WERI-Rb-1 (cell line): Measurements from ENCODE around the gene MLPH.

Source experiments
- DNase-seq: peaks from one replicate; pipeline ENCODE4 v3.0.0-alpha.2; 2020
- H3K27ac ChIP-seq: fragments of 250-450 bp; sonication (Bioruptor Pico); 2 replicates; pipeline ENCODE4 v1.5.1; 2020; ENCODE audit warnings: mild to moderate bottlenecking, moderate library complexity
- H3K27me3 ChIP-seq: fragments of 250-450 bp; sonication (Bioruptor Pico); 2 replicates; pipeline ENCODE4 v1.5.1; 2021; ENCODE audit warnings: mild to moderate bottlenecking, low read depth, moderate library complexity; ENCODE audit not compliant: insufficient read depth, severe bottlenecking
- H3K36me3 ChIP-seq: fragments of 250-450 bp; sonication (Bioruptor Pico); 2 replicates; pipeline ENCODE4 v1.5.1; 2020; ENCODE audit warnings: mild to moderate bottlenecking, moderate library complexity
- H3K4me3 ChIP-seq: 2 replicates; pipeline ENCODE4 v1.5.1; 2011; ENCODE audit warnings: low read depth, mild to moderate bottlenecking, control low read depth, low read length
- H3K9me3 ChIP-seq: fragments of 250-450 bp; sonication (Bioruptor Pico); 2 replicates; pipeline ENCODE4 v1.5.1; 2021; ENCODE audit warnings: mild to moderate bottlenecking, moderate library complexity; ENCODE audit not compliant: severe bottlenecking
- TF ChIP-seq, protein P1 (sequence below): IDR thresholded peaks from 2 replicates; pipeline ENCODE4 v1.5.1; 2011; ENCODE audit warnings: low read depth, mild to moderate bottlenecking, control low read depth, inconsistent platforms, low read length

MLPH gene

DNA sequence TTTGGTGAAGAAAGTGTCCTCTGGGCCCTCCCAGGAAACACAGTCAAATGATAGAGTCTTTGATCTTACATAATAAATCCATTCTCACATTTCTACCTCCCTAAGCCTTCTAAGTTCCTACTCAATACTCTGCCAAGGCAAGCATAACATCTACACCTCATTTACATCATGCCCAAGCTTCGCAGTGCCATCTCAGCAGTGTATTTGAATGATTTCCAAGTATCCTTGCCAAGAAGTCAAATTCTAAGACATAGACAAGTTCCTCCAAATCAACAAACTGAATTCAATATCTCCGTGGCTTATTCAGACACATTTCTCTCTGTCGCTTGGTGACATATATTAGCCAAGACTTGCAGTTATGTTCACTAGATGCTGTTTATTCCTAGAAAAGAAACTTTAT is 8.1 kb upstream of the MLPH start:
- no peak for DNase-seq
- no peak overlapping the region for H3K4me3 ChIP-seq
- H3K27me3 ChIP-seq: peaks cover 84% of the 10 kb centered on the region
- TF ChIP-seq, protein P1, sequence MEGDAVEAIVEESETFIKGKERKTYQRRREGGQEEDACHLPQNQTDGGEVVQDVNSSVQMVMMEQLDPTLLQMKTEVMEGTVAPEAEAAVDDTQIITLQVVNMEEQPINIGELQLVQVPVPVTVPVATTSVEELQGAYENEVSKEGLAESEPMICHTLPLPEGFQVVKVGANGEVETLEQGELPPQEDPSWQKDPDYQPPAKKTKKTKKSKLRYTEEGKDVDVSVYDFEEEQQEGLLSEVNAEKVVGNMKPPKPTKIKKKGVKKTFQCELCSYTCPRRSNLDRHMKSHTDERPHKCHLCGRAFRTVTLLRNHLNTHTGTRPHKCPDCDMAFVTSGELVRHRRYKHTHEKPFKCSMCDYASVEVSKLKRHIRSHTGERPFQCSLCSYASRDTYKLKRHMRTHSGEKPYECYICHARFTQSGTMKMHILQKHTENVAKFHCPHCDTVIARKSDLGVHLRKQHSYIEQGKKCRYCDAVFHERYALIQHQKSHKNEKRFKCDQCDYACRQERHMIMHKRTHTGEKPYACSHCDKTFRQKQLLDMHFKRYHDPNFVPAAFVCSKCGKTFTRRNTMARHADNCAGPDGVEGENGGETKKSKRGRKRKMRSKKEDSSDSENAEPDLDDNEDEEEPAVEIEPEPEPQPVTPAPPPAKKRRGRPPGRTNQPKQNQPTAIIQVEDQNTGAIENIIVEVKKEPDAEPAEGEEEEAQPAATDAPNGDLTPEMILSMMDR: no peak
- H3K27ac ChIP-seq: no peak overlapping the region
- H3K36me3 ChIP-seq: no peaks in the 10 kb centered on the region
- H3K9me3 ChIP-seq: no peaks in the 10 kb centered on the region

DNA sequence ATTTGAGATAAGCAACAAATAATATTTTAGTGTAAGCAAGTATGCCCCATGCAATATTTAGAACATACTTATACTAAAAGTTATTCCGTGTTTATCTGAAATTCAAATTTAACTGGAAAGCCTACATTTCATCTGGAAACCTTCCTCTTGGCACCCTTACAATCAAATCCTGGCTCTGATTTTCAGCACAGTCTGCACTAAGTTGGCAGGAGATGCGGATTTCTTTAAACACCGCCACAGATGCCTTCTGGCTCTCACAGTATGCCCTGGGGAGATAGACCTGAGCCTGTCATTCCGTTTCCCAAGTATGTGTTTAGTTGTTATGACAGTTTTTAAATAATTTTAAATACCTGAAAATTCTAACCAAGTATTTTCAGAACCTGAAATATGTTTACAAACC is 7.3 kb upstream of the MLPH start:
- no peak overlapping the region for H3K27ac ChIP-seq

GRCh38 chr2:237480556-237480955 is 6.5 kb upstream of the MLPH start:
- Histone ChIP-seq H3K27me3 (peaks cover 99% of the 10 kb centered on the region), H3K4me3 (no peak overlapping the region), H3K27ac (no peak overlapping the region), H3K9me3 (no peaks in the 10 kb centered on the region), H3K36me3 (no peaks in the 10 kb centered on the region)
- TF ChIP-seq, protein P1: no peak
- no peak for DNase-seq

More for the DNA sequence above, 7.3 kb upstream of the MLPH start:
- TF ChIP-seq, protein P1: no peak
- Histone ChIP-seq H3K9me3 (no peaks in the 10 kb centered on the region), H3K4me3 (no peak overlapping the region), H3K27me3 (peaks cover 91% of the 10 kb centered on the region), H3K36me3 (no peaks in the 10 kb centered on the region)
- DNase-seq: no peak

GRCh38 chr2:237480988-237481525 is 6.0 kb upstream of the MLPH start:
- H3K27me3 ChIP-seq: peaks cover 99% of the 10 kb centered on the region
- TF ChIP-seq, protein P1: no peak
- DNase-seq: no peak

DNA sequence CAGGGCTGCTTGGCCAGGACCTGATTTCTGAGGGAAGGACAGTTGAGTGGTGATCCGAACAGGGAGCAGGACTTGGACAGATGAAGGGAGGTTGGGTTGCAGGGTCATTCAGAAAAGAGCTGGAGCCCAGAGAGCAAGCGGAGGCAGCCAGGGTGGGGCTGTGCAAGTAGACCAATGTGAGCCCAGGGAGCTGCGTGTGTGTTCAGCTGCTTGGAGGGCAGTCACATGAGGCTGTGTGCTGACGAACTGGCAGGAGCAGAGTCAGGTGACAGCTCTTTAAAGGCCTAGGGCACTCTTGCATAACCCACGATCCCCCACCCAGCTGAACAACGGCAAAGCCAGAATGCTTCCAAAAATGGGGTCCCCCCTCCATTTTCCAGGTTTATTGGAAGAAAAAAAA is 4.6 kb upstream of the MLPH start:
- Histone ChIP-seq H3K27ac (no peak overlapping the region), H3K27me3 (peaks cover 99% of the 10 kb centered on the region), H3K4me3 (no peak overlapping the region), H3K36me3 (no peaks in the 10 kb centered on the region), H3K9me3 (no peaks in the 10 kb centered on the region)
- no peak for DNase-seq
- TF ChIP-seq, protein P1: no peak

More at GRCh38 chr2:237480988-237481525, 6.0 kb upstream of the MLPH start:
- Histone ChIP-seq H3K36me3 (no peaks in the 10 kb centered on the region), H3K4me3 (no peak overlapping the region), H3K9me3 (no peaks in the 10 kb centered on the region), H3K27ac (no peak overlapping the region)

- no peak for DNase-seq
- no peak overlapping the region for H3K4me3 ChIP-seq
- TF ChIP-seq, protein P1: no peak
- no peaks in the 10 kb centered on the region for H3K9me3 ChIP-seq
- H3K27ac ChIP-seq: no peak overlapping the region
- no peaks in the 10 kb centered on the region for H3K36me3 ChIP-seq
- peaks cover 99% of the 10 kb centered on the region for H3K27me3 ChIP-seq
These were observed 3.9 kb upstream of the MLPH start for GRCh38 chr2:237483018-237483731.
